HG02571 (cell line): ENCODE data around the gene PHRF1.
"Not testable (repeated sequence)": the region's sequence is repeated elsewhere in the genome, so short reads cannot be mapped to it uniquely, and the experiment has no call there.

Experiments used
- ATAC-seq: cut with Tn5 transposase; IDR thresholded peaks from one replicate; pipeline ENCODE4 v1.9.1; 2021; ENCODE audit warnings: mild to moderate bottlenecking, moderate library complexity; ENCODE audit not compliant: unreplicated experiment

PHRF1 gene

DNA sequence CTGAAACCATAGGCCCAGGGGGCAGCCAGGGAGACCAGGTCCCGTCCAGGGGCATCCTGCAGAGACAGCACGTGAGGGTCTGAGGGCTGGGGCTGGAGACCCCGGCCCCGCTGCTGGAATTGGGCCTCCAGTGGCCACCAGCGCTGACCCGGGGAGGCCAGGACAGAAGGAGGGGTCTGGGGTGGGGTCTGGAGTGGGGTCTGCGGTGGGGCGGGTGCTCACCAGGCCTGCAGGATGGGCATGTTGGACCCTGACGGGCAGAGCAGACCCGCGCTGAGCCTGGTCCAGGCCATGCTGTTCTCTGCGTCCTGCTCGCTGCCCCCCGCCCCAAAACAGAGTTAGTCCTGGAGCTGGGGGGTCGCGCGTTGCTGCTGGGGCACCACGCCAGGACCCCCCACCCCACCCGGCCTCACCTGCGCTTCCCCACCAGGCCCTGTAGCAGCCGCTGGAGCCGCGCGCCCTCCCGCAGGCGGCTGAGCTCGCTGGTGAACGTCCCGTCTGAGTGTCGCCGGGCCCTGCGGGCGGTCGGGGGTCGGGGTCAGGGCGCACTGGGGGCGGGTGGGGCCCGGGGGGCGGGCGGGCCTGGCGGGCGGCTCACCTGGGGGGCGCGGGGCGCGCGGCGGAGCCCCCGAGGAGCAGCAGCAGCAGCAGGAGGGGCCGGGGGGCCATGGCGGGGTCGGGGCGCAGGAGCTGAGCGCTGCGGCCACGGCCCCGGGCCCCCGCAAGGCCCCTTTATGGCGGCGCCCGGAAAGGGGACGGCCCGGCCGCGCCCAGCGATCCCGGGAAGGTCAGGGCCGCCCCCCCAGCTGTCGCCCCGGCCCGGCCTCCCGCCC is 50.4 kb downstream of the PHRF1 start, which contains the start of gene SCT:
SCT (minus strand) TSS at position 707 of the 833 bp plus-strand sequence; CDS start at position 669, 38 bp downstream.
- ATAC-seq, result no peak

DNA sequence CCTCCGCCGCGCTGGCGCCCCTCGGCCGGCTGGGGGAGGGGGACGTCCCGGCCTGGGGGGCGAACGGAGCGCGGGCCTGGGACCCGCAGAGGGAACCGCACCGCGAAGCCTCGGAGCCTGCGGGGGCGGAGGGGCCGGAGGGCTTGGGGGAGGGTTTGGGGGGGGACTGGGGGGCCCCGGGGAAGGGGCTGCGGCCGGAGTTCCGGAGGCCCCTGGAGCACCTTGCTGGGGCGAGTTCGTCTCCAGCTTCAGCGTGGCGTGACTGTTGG is 51.0 kb downstream of the PHRF1 start:
- no peak for ATAC-seq

DNA sequence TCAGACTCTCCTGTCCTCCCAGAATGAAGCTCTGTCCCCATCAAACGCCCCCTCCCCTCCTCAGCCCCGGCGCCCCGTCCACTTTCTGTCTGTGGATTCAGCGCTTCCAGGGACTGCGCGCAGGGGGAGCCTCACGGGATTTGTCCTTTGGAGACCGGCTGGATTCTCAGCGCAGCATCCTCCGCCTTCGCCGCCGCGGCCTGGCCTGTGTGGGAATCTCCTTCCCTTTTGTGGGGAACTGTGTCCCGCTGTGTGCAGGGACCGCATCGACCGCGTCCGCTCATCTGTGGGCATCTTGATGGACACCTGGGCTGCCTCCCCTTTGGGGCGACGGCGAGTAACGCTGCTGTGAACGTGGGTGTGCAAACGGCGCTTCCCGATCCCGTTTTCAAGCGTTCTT is 51.8 kb downstream of the PHRF1 start:
- no peak for ATAC-seq

DNA sequence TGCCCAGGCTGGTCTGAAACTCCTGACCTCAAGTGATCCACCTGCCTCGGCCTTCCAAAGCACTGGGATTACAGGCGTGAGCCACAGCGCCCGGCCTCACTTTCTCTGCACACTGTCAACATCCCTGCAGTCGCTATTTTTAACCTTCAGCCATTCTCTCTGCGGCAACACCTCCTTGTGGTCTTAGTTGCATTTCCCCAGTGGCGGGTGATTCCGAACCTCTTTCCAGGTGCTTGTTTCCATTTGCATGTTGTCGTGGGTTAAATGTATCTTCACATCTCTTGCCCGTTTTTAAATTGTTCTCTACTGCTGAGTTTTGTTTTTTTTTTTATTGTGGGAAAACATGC is 52.9 kb downstream of the PHRF1 start:
- ATAC-seq, result no peak

DNA sequence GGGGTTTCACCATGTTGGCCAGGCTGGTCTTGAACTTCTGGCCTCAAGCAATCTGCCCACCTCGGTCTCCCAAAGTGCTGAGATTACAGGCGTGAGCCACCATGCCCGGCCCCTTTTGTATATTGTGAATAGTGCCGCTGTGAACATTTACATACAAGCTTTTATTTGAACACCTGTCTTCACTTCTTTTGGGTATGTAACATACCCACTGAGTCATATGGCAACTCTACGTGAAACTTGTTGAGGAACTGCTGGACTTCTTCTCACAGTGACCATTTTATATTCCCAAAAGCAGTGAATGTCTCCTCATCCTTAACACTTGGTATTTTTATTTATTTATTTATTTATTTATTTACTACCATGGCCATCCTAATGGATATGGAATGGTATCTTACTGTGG is 54.6 kb downstream of the PHRF1 start:
- no peak for ATAC-seq

DNA sequence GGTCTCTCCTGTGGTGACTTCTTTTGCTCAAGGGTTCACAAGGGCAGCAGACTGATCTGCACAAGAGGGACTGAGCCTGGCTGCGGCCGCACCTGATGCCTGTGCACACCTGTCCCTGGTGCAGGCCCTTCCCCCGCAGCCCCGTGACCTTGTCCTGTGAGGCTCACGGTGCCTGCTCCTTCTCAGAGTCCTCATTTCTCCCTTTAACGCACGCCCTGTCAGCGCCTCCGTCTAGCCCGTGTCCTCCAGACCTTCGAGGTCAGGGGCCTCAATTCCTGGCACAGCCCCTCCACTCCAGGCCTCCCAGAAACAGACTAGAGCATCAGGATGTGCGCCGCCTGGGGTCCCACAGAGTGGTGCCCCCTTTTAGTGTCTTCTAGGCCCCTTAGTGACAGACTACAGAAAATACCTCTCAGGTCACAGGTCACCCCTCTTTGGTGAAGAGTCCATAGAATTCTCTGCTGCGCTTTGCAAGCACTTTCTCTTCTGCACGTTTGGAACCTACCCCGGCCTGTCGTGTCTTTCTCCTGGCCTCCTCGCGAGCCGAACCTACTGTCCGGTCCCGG is 59.8 kb downstream of the PHRF1 start:
- no peak for ATAC-seq

DNA sequence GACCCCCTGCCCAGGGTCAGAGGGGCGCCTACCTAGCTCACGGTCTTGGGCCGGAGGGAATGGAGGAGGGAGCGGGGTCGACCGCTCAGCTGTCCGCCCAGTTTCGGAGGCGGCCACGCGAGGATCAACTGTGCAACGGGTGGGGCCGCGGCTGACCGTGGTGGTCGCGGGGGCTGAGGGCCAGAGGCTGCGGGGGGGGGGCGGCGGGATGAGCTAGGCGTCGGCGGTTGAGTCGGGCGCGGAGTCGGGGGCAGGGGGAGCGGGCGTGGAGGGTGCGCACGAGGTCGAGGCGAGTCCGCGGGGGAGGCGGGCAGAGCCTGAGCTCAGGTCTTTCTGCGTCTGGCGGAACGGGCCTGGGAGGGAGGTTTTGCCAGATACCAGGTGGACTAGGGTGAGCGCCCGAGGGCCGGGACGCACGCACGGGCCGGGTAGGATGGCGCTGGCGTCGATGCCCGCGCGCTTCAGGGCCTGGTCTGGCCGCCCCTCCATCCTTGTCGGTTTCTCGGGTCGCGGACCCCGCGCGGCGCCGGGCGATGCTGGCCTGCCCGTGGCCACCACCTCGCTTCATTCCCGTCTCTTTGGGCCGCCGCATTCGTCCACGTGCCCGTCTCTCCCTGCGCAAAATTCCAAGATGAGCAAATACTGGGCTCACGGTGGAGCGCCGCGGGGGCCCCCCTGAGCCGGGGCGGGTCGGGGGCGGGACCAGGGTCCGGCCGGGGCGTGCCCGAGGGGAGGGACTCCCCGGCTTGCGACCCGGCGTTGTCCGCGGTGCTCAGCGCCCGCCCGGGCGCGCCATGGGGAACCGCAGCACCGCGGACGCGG is 60.5 kb downstream of the PHRF1 start, which contains the start of gene DRD4:
DRD4 (plus strand) TSS at position 759 of the 822 bp plus-strand sequence; CDS start at position 795, 36 bp downstream.
- ATAC-seq, result no peak

DNA sequence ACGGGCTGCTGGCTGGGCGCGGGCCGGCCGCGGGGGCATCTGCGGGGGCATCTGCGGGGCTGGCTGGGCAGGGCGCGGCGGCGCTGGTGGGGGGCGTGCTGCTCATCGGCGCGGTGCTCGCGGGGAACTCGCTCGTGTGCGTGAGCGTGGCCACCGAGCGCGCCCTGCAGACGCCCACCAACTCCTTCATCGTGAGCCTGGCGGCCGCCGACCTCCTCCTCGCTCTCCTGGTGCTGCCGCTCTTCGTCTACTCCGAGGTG is 61.0 kb downstream of the PHRF1 start:
- ATAC-seq, result no peak

DNA sequence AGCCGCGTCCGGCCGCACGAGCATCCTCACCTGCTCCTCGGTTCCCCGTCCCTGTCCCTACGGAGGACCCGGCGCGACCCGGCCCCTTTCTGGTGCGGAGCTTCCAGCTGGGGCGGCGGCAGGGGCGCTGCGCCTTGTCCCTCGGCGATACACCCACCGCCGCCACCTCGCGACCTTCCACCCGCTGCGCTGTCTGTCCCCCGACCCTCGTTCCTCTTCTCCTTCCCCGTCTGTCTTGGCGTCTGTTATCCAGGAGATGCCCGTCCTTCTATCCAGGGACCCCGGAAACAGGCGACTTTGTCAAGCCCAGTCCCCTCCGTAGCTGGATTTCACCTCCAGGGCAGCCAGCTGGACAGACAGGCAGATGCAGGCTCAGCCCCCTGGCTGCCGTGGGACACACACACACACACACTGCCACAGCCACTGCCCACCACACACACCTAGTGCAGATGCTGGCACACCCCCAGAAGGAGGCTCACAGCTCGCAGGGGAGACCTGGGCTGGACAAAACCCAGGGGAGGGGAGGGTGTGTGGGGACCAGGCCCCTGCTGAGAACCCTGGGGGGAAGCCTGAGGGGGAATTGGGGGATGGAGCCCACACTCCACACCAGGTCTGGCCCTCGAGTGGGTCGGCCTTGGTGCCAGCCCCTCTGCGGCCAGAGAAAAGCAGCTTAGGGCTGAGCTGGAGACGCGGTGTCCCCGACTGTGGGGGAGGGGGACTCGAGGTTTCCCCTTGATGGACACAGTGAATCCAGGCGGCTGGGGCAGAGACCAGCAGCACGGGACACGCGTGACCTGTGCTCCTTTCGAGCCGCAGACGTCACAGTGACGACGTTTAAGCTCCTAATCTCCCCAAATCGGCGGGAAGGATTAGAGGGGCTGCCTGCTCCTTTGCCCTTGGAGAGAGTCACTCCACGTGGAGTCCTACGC is 61.6 kb downstream of the PHRF1 start:
- no peak for ATAC-seq

DNA sequence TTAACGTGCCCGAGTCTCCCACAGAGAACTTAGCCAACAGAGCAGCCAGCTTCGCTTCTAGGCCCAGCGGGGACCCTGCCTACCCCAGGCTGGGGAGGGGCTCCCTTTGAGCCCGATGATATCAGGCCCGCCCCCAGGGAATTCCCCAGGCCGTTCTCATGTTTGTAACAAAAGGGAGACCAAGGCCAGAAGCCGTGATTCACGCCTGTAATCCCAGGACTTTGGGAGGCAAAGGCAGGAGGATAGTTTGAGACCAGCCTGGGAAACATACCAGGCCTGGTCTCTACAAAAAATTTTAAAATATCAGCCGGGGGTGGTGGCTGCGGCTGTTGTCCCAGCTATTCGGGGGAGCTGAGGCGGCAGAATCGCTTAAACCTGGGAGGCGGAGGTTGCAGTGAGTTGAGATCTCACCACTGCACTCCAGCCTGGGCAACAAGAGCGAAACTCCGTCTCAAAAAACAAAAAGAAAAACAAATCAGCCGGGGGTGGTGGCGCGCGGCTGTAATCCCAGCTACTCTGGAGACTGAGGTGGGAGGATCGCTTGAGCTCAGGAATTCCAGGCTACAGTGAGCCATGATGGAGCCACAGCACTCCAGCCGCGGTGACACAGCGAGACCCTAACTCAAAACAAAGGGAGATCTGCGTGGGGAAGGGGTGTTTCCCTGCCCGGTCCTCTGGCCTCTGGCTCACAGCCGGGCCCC is 62.5 kb downstream of the PHRF1 start:
- ATAC-seq, result no peak

DNA sequence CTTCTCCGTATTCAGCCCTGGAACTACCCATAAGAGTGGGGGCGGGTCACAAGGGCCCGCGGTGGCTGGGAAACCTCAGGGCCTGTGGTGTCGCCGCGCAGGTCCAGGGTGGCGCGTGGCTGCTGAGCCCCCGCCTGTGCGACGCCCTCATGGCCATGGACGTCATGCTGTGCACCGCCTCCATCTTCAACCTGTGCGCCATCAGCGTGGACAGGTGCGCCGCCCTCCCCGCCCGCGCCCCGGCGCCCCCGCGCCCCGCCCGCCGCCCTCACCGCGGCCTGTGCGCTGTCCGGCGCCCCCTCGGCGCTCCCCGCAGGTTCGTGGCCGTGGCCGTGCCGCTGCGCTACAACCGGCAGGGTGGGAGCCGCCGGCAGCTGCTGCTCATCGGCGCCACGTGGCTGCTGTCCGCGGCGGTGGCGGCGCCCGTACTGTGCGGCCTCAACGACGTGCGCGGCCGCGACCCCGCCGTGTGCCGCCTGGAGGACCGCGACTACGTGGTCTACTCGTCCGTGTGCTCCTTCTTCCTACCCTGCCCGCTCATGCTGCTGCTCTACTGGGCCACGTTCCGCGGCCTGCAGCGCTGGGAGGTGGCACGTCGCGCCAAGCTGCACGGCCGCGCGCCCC is 63.2 kb downstream of the PHRF1 start:
- no peak for ATAC-seq

DNA sequence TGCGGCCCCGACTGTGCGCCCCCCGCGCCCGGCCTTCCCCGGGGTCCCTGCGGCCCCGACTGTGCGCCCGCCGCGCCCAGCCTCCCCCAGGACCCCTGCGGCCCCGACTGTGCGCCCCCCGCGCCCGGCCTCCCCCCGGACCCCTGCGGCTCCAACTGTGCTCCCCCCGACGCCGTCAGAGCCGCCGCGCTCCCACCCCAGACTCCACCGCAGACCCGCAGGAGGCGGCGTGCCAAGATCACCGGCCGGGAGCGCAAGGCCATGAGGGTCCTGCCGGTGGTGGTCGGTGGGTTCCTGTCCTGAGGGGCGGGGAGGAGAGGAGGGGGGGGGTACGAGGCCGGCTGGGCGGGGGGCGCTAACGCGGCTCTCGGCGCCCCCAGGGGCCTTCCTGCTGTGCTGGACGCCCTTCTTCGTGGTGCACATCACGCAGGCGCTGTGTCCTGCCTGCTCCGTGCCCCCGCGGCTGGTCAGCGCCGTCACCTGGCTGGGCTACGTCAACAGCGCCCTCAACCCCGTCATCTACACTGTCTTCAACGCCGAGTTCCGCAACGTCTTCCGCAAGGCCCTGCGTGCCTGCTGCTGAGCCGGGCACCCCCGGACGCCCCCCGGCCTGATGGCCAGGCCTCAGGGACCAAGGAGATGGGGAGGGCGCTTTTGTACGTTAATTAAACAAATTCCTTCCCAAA is 63.9 kb downstream of the PHRF1 start:
- ATAC-seq, result no peak

DNA sequence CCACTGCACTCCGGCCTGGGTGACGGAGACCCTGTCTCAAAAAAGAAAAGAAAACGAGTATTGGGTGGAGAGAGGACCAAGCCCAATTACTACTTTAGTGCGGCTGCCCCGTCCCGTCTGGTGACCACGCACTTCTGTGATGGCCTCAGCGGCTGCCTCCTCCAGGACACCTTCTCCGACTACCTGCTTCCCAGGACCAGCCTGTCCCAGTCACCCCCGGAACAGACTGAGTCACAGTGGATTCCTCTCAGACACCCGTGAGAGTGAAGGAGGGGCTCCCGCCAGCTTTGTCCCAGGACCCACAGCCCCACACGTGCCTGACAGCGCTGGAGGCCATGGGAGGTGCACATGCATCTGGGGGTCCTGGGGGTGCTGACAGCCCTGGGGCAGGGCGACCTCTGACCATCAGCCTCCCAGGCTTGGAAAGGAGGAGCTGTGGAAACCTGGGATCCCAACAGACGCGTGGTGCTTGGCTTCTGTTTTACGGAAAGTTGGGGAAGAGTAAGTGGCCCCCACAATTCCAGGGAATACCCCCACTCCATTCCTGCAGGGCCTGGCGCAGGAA is 65.6 kb downstream of the PHRF1 start:
- no peak for ATAC-seq

DNA sequence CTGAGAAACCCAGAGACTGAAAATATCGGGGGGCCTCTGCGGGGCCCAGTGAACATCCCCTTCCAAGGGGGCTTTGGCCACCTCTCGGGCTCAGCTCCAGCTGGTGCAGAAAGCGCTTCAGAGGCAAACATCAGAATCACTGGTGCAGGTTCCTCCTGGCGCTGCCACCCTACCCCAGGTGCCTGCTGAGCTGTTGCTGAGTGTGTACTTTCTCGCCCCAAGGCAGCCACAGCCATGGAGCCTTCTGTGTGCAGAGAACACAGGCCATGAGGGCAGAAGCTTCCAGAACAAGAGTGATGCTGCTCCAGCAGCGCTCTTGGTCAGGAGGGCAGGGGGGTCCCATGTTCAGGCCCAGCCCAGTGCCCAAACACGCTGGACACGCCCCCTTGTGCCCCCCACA is 67.1 kb downstream of the PHRF1 start:
- no peak for ATAC-seq

DNA sequence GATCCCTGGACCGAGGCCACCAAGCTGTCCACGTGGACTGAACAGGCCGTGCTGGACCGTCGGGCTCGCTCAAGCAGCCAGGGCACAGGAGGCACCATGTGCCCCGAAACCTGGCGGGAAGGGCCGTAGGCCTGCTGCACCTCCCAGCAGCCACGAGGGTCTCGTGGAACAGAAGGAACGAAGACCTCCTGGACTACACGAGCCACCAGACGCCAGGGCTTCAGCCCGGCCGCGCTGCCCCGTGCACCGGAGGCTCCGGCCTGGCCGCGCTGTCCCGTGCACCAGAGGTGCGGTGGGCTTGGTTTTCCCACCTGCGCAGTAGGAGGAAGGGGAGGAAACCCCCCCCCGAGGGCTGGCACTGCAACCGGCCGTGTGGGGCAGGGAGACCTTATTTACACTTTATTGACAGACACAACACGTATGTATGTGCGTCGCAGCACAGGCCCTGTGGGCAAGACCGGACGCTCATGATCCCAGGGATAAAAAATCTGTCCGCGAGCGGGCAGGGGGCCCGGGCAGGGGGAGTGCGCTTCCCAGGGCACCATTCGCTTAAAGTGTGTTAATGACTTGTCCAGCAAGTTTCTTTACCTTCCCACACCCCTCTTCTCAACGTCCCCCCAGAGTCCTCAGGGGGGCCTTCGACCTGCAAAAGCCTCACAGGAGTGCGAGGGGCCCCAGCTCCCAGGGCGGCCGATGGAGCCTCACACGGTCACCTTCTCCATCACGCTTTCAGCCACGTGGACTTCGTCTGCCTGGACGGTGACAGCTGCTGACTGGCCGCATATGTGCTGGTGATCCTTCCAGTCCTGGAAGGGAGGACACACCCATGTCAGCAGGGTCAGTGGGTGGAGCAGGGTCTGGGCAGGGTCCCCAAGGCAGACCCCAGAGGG is 67.8 kb downstream of the PHRF1 start:
- no peak for ATAC-seq

DNA sequence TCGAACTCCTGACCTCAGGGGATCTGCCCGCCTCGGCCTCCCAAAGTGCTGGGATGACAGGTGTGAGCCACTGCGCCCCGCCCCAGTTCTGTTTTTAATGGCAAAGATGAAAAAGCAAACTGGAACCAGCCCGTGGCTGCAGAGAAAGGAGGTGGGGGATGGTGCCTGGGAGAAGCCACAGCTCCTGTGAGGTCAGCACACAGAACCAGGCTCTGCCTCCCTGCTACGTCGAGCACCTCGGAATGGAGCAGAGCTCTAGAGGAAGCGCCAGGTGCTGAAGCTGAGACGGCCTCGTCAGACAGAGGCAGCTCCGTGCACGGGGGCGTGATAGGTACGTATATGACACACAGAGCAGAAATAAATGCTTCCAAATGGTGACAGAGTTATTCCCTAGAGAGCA is 69.3 kb downstream of the PHRF1 start:
- no peak for ATAC-seq

DNA sequence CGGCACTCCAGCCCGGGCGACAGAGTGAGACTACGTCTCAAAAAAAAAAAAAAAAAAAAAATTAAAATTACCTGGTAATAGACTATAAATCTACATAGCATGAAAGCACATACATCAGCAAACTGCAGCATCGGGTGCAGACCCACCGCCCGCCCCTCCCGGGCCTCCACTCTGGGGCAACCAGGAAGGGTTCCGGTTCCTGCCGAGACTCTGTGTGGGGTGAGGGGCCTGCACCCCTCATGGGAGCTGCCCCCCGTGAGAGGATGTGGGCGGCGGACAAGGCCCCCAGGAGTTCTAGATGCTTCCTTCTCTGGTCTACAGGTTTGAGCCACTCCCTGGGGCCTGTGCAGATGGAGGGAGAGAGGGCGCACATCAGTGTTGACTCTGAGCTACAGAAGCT is 69.9 kb downstream of the PHRF1 start:
- no peak for ATAC-seq

DNA sequence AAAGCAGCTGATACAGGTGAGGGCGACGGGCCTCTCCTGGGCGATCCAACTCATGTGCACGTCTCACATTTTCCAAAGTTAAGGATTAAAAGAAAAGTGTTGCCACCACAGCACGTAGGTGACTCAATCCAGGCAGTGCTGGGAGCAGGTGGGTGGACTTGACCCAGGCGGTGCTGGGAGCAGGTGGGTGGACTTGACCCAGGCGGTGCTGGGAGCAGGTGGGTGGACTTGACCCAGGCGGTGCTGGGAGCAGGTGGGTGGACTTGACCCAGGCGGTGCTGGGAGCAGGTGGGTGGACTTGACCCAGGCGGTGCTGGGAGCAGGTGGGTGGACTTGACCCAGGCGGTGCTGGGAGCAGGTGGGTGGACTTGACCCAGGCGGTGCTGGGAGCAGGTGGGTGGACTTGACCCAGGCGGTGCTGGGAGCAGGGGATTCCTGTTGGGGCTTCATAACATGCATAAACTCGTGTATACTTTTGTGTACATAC is 71.4 kb downstream of the PHRF1 start:
- ATAC-seq, result not testable (repeated sequence)
